ENCODE measurements around the gene C5orf24. TPM values are rescaled to one million over a fixed set of nuclear protein-coding genes. Genes with fewer than 3 reads are reported as not detected.

The C5orf24 gene
- total RNA-seq = 63.1 TPM

DNA sequence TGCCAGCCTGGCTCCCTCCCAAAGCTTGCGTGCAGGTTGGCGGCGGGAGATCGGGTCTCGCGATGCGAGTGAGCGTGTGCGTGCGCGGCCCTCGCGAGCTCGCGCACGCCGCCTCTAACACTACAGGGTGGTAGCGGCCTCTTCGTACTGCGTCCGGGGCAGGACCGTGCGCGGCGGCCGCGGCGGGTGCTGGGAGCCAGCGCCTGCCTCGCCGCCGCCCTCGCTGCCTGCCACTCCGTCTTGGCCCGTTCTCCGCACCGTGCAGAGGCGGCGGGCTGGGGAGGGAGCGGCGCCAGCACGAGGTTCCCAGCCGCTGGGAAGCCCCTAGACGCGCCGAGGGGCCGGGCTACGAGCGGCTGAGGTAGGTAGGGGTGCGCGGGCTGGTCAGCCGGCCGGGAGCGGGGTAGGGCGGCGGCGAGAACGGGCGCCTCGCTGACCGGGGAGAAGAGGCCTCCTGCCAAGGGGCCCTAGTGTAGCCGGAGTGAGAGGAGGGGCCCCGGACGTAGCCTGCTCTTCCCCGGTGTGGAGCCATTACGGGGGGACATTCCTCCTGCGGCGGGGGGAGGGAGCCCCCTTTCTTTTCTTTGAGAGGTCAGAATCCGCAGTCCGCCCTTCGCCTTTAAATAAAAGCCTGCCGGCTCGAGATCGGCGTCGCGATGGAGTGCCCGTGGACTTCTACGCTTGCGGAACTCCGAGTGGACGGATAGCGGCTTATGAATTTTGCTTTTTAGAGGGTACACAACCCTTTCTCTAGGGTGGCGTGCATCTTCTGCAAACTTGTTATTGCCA lies at the start of gene C5orf24:
Gene C5orf24 (plus strand): TSS at position 117 of the 789 bp plus-strand sequence. CDS start 8,933 bp downstream, outside the sequence.

DNA sequence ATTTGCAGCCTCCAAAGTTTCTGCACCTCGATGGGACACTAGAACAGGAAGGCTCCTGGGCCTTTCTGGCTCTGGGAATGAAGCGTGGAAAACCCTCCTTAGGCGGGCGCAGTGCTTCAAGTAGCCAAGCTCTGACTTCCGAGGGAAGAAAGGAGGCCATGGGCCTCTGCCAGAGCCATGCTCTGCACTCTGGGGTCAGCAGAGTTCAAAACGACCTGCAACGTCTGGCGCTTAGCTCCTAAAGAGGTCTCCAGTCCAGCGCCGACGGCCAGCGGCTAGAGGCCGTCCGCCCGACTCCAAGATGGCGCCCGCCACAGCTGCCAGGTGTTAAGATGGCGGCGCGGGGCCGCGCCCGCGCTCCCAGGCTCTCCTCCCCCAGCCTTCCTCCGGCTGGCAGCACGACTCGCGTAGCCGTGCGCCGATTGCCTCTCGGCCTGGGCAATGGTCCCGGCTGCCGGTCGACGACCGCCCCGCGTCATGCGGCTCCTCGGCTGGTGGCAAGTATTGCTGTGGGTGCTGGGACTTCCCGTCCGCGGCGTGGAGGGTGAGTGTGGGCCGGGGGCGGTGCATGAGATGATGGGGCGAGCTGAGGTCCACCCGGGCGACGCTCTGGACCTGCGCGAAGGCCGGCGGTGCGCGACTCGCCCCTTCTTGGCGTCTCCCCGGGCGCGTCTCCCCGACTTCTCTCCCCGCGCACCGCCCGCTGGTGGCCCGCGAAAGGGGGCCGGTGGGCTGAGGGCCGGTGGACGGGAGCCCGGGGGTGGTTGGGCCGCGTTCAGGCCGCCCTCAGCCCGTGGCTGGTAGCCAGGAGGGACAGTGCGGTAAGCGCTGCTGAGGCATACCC lies 28.4 kb downstream of the C5orf24 start, which contains the start of gene TXNDC15:
Gene TXNDC15 (plus strand): TSS at position 385 of the 844 bp plus-strand sequence. CDS start 57 bp downstream, at position 442.

DNA sequence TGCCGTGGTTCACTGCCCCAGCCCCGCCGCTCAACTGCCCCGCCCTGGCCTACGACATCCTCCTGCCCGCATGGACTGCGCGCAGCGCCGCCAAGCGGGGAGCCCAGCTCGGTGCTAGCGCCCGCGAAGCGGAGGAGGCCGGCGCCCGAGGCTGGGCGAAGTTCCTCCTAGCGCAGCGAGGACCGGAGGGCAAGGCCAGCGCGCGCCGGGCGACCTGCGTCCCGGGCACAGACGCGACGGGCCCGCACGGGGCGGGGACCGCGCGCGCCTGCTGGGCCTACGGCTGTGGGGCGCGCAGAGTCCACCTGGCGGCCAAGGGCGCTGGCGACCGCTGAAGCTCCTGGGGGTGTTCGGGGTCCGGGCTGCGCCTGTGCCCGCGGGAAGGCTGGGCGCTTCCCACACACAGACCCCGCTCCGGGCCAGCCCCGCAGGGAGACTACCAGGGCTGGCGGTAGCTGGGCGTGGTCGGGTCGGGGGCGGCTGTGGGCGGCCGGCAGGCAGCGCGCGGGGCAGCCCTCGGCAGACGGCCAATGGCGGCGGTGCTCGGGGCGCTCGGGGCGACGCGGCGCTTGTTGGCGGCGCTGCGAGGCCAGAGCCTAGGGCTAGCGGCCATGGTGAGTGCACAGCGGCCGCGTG lies 59.0 kb downstream of the C5orf24 start, which contains the start of gene PCBD2:
Gene PCBD2 (plus strand): TSS at position 522 of the 636 bp plus-strand sequence. CDS start 9 bp downstream, at position 531.

Other genes with a start within 250 kb of the C5orf24 start
- gene SAR1B, start 213.1 kb upstream of the C5orf24 start, total RNA-seq = 20.8 TPM
- gene SEC24A, start 197.2 kb upstream of the C5orf24 start, total RNA-seq = 18.9 TPM
- 43.7 TPM for gene CAMLG, start 107.4 kb upstream of the C5orf24 start, total RNA-seq
- gene DDX46, start 87.2 kb upstream of the C5orf24 start, total RNA-seq = 33.7 TPM
- gene TXNDC15, start 28.4 kb downstream of the C5orf24 start, total RNA-seq = 43.1 TPM
- gene PCBD2, start 59.2 kb downstream of the C5orf24 start, total RNA-seq = 11.2 TPM
- gene CATSPER3, start 121.9 kb downstream of the C5orf24 start, total RNA-seq = 0.58 TPM
- 3.6 TPM for gene PITX1, start 188.3 kb downstream of the C5orf24 start, total RNA-seq